Endothelial cell of umbilical vein (primary cell): ENCODE data around the gene UBN2. TPM values are rescaled to one million over a fixed set of nuclear protein-coding genes. Genes with fewer than 3 reads are reported as not detected.
"Not testable (repeated sequence)": the region's sequence is repeated elsewhere in the genome, so short reads cannot be mapped to it uniquely, and the experiment has no call there.

ENCODE experiments used
- BruUV-seq: library from RNA; stranded (reverse); fragments of 400-500 nt; replicated peaks from 2 replicates; lab custom pipeline; 2021; lab: Mats Ljungman, UMichigan
- CTCF ChIA-PET: fragments of 300-600, 350-600 bp; sonication (Branson Sonifier 250); formaldehyde crosslinking; loops from one replicate; lab custom pipeline; 2021; ENCODE audit warnings: antibody characterized with exemption, inconsistent platforms; lab: Charles Lee
- POLR2A ChIA-PET: fragments of 300-600, 350-600 bp; sonication (Branson Sonifier 250); formaldehyde crosslinking; loops from one replicate; lab custom pipeline; 2021; ENCODE audit warnings: antibody characterized with exemption, inconsistent platforms; lab: Charles Lee
- DNase-seq: peaks from one replicate; pipeline ENCODE4 v3.0.0-alpha.2; 2011; ENCODE audit warnings: low read depth, low spot score
- FAIRE-seq: peaks from 2 replicates; lab custom pipeline; 2011; peaks lifted over from hg19 to GRCh38; lab: Jason Lieb, UNC
- H2AFZ ChIP-seq: 2 replicates; pipeline ENCODE4 v1.6.0; 2012; ENCODE audit warnings: low read depth, low read length, control low read depth, inconsistent platforms
- H3K27ac ChIP-seq: 2 replicates; pipeline ENCODE4 v1.5.1; 2011; ENCODE audit warnings: low read depth, mild to moderate bottlenecking, control low read depth, low read length, moderate library complexity; ENCODE audit not compliant: insufficient read depth
- H3K27me3 ChIP-seq, 2 experiments: 2 replicates each; pipeline versions ENCODE4 v1.6.0 to v1.6.1; 2011; ENCODE audit warnings: low read length in 2 of 2, mixed read lengths in 1 of 2; ENCODE audit not compliant: control insufficient read depth in 2 of 2, insufficient read depth in 2 of 2
- H3K36me3 ChIP-seq, 2 experiments: 2 replicates in 1 of 2; 3 replicates in 1 of 2; pipeline ENCODE4 v1.5.1; 2011; ENCODE audit warnings: low read length in 2 of 2, mild to moderate bottlenecking in 1 of 2, moderate library complexity in 1 of 2; ENCODE audit not compliant: control insufficient read depth in 2 of 2, insufficient read depth in 2 of 2; ENCODE audit errors: extremely low read depth in 1 of 2
- H3K4me1 ChIP-seq: 3 replicates; pipeline ENCODE4 v1.5.1; 2011; ENCODE audit warnings: mild to moderate bottlenecking, low read length; ENCODE audit not compliant: control insufficient read depth, insufficient read depth; ENCODE audit errors: extremely low read depth
- H3K4me2 ChIP-seq: 2 replicates; pipeline ENCODE4 v1.6.1; 2011; ENCODE audit warnings: low read length, control low read depth, mixed read lengths; ENCODE audit not compliant: insufficient read depth
- H3K4me3 ChIP-seq, 3 experiments: fragments of 200-600 bp in 1 of 3; sonication (generic), shearing (Covaris generic) in 1 of 3; replicated peaks in 1 of 3; 2 replicates each; pipeline ENCODE4 v1.5.1; 2011 to 2016; ENCODE audit warnings: control low read depth in 3 of 3, low read length in 3 of 3, mild to moderate bottlenecking in 2 of 3, inconsistent platforms in 1 of 3, low read depth in 1 of 3, moderate library complexity in 1 of 3; ENCODE audit not compliant: insufficient read depth in 1 of 3
- H3K79me2 ChIP-seq: 2 replicates; pipeline ENCODE4 v1.6.0; 2012; ENCODE audit warnings: low read length, inconsistent platforms; ENCODE audit not compliant: control insufficient read depth, insufficient read depth
- H3K9ac ChIP-seq: replicated peaks from 2 replicates; pipeline ENCODE3; 2011; ENCODE audit warnings: low read length, control low read depth; ENCODE audit not compliant: insufficient read depth; ENCODE audit errors: extremely low read depth
- H3K9me1 ChIP-seq: replicated peaks from 3 replicates; pipeline ENCODE4 v1.6.0; 2011; ENCODE audit warnings: mild to moderate bottlenecking, low read length; ENCODE audit not compliant: control insufficient read depth, insufficient read depth; ENCODE audit errors: extremely low read depth
- H3K9me3 ChIP-seq: replicated peaks from 2 replicates; pipeline ENCODE4 v1.5.1; 2012; ENCODE audit warnings: low read length, inconsistent platforms; ENCODE audit not compliant: control insufficient read depth, insufficient read depth
- H4K20me1 ChIP-seq: replicated peaks from 2 replicates; pipeline ENCODE3; 2011; ENCODE audit warnings: mild to moderate bottlenecking, low read length; ENCODE audit not compliant: control insufficient read depth, insufficient read depth; ENCODE audit errors: extremely low read depth
- EZH2 ChIP-seq: IDR thresholded peaks from 2 replicates; pipeline ENCODE4 v1.6.1; 2012; ENCODE audit warnings: borderline replicate concordance, low read depth, mild to moderate bottlenecking, moderate library complexity, low read length, inconsistent platforms; ENCODE audit not compliant: severe bottlenecking
- dilution Hi-C: fragments of 300-500 bp; cut with MboI; formaldehyde crosslinking; loops from one replicate; pipeline ENCODE4 v1.15.0; 2019; ENCODE audit warnings: low sequenced_read_pairs; ENCODE audit not compliant: extremely low pct_ligation_motif_present
- intact Hi-C: fragments of 100-400 bp; cut with micrococcal nuclease; formaldehyde crosslinking; loops from one replicate; pipeline ENCODE4 v1.10.0; 2022
- polyA plus RNA-seq, 4 experiments: library from polyadenylated mRNA; depleted of rRNA in 3 of 4; stranded (reverse) in 3 of 4; unstranded in 1 of 4; fragments of >200 nt; gene quantifications; 2 replicates each; pipeline versions ENCODE4 v1.2.1 to v1.2.3, GENCODE V29; 2011 to 2012; ENCODE audit warnings: missing spikeins in 1 of 4
- total RNA-seq: library from RNA; stranded (reverse); gene quantifications from 2 replicates; pipeline ENCODE4 v1.2.3, GENCODE V29; 2021

The UBN2 gene
- total and polyA plus RNA-seq, 2 donors (not counting 3 experiments of a cell fraction or from before 2014, with no cell fraction given): 2.2 to 14.2 TPM

- H3K9me1 ChIP-seq: no peaks in the 10 kb centered on the region
- H3K79me2 ChIP-seq: no peaks in the 10 kb centered on the region
- FAIRE-seq (no peak), DNase-seq (no peak)
- H3K27ac ChIP-seq: no peak overlapping the region
- intact Hi-C loops: no loop called here
- no peak overlapping the region for H3K4me3 ChIP-seq
- no peak overlapping the region for H3K4me2 ChIP-seq
- TF ChIP-seq EZH2: no peak
- no peaks in the 10 kb centered on the region for H3K9me3 ChIP-seq
- H3K9ac ChIP-seq: no peak overlapping the region
- no peaks in the 10 kb centered on the region for H3K36me3 ChIP-seq
- no peak overlapping the region for H2AFZ ChIP-seq
- no peaks in the 10 kb centered on the region for H4K20me1 ChIP-seq
- ChIA-PET POLR2A (no interaction called here), CTCF (no interaction called here)
- dilution Hi-C loops: no loop called here
- no TSS peak for BruUV-seq
- no peaks in the 10 kb centered on the region for H3K4me1 ChIP-seq
- H3K27me3 ChIP-seq: peaks cover 0 to 2% of the 10 kb centered on the region in 2 experiments
Measured at GRCh38 chr7:139224219-139224618, 6.8 kb upstream of the UBN2 start.

- H3K9me1 ChIP-seq, H3K4me1 ChIP-seq, H3K4me3 ChIP-seq, FAIRE-seq, H4K20me1 ChIP-seq, BruUV-seq, DNase-seq, H3K79me2 ChIP-seq, H3K9ac ChIP-seq, H2AFZ ChIP-seq, CTCF ChIA-PET, intact Hi-C loops, POLR2A ChIA-PET, dilution Hi-C loops, H3K9me3 ChIP-seq, H3K4me2 ChIP-seq, H3K27ac ChIP-seq, H3K36me3 ChIP-seq, H3K27me3 ChIP-seq: not testable (repeated sequence)
Measured at GRCh38 chr7:139224836-139225235, 6.2 kb upstream of the UBN2 start.

GRCh38 chr7:139225286-139226157 lies 5.5 kb upstream of the UBN2 start:
- CTCF ChIA-PET: not testable (repeated sequence)

GRCh38 chr7:139226158-139226515 lies 4.9 kb upstream of the UBN2 start:
- H4K20me1 ChIP-seq, H3K4me3 ChIP-seq, H3K4me1 ChIP-seq, H3K4me2 ChIP-seq, POLR2A ChIA-PET, H3K9me1 ChIP-seq, CTCF ChIA-PET, FAIRE-seq, H3K9ac ChIP-seq, H3K9me3 ChIP-seq, H3K36me3 ChIP-seq, H3K79me2 ChIP-seq, H2AFZ ChIP-seq, H3K27me3 ChIP-seq, intact Hi-C loops, dilution Hi-C loops, BruUV-seq, DNase-seq, H3K27ac ChIP-seq: not testable (repeated sequence)

More at GRCh38 chr7:139225286-139226157, 5.5 kb upstream of the UBN2 start:
- H3K9ac ChIP-seq, H3K27me3 ChIP-seq, H3K36me3 ChIP-seq, H3K4me1 ChIP-seq, intact Hi-C loops, H2AFZ ChIP-seq, H3K9me3 ChIP-seq, H3K27ac ChIP-seq, POLR2A ChIA-PET, FAIRE-seq, BruUV-seq, H3K4me2 ChIP-seq, H3K9me1 ChIP-seq, H3K4me3 ChIP-seq, DNase-seq, H3K79me2 ChIP-seq, dilution Hi-C loops, H4K20me1 ChIP-seq: not testable (repeated sequence)
